ENCODE measurements around the gene ZFHX3.

GRCh38 chr16:73091174-73091573 lies 43.2 kb upstream of the ZFHX3 start:
- TF ChIP-seq SP1 (IDR thresholded peaks at IDR 0.05) (no peak), FOXM1 (IDR thresholded peaks at IDR 0.05; ENCODE audit: borderline replicate concordance) (no peak), NFRKB (IDR thresholded peaks at IDR 0.05) (no peak), HDGF (IDR thresholded peaks at IDR 0.05; ENCODE audit: borderline replicate concordance) (no peak), ZNF384 (IDR thresholded peaks at IDR 0.05) (no peak), ELF4 (IDR thresholded peaks at IDR 0.05) (no peak), ARNT (IDR thresholded peaks at IDR 0.05) (no peak), SUZ12 (IDR thresholded peaks at IDR 0.05) (no peak)
